NCI-H2171 (cell line): ENCODE measurements around the gene ANK3.

Source experiments
- DNase-seq: peaks from one replicate; lab custom pipeline; 2025; lab: John Stamatoyannopoulos, UW

The ANK3 gene

GRCh38 chr10:60413306-60414012 is 23.8 kb upstream of the ANK3 start:
- DNase-seq: peak; percentile 64

- DNase-seq: no peak
These were observed 21.3 kb upstream of the ANK3 start for GRCh38 chr10:60410970-60411369.

GRCh38 chr10:60409202-60409601 is 19.5 kb upstream of the ANK3 start:
- no peak for DNase-seq

GRCh38 chr10:60406182-60406581 is 16.5 kb upstream of the ANK3 start:
- no peak for DNase-seq

GRCh38 chr10:60405172-60405571 is 15.5 kb upstream of the ANK3 start:
- DNase-seq: no peak

GRCh38 chr10:60403168-60403873 is 13.6 kb upstream of the ANK3 start:
- DNase-seq: no peak

GRCh38 chr10:60400366-60400765 is 10.7 kb upstream of the ANK3 start:
- no peak for DNase-seq

- DNase-seq: peak; percentile 65
These were observed 9.7 kb upstream of the ANK3 start for GRCh38 chr10:60399328-60399727.

- no peak for DNase-seq
These were observed 8.1 kb upstream of the ANK3 start for GRCh38 chr10:60397792-60398191.

- DNase-seq: no peak
These were observed 7.1 kb upstream of the ANK3 start for GRCh38 chr10:60396766-60397165.

- DNase-seq: no peak
These were observed 6.0 kb upstream of the ANK3 start for GRCh38 chr10:60395711-60396110.

- DNase-seq: no peak
These were observed 4.8 kb upstream of the ANK3 start for GRCh38 chr10:60394446-60394845.

- peak; percentile 54 for DNase-seq
These were observed 550 bp upstream of the ANK3 start for GRCh38 chr10:60390224-60390626.

- DNase-seq: no peak
These were observed 870 bp downstream of the ANK3 start for GRCh38 chr10:60388709-60389301.

GRCh38 chr10:60388116-60388625 is 1.5 kb downstream of the ANK3 start:
- DNase-seq: no peak

- DNase-seq: no peak
These were observed 2.1 kb downstream of the ANK3 start for GRCh38 chr10:60387531-60387930.

GRCh38 chr10:60385399-60385738 is 4.3 kb downstream of the ANK3 start:
- DNase-seq: no peak

GRCh38 chr10:60384708-60385398 is 4.8 kb downstream of the ANK3 start:
- DNase-seq: no peak

GRCh38 chr10:60384011-60384410 is 5.7 kb downstream of the ANK3 start:
- DNase-seq: no peak

GRCh38 chr10:60382946-60383681 is 6.6 kb downstream of the ANK3 start:
- no peak for DNase-seq

- no peak for DNase-seq
These were observed 8.9 kb downstream of the ANK3 start for GRCh38 chr10:60380781-60381180.

GRCh38 chr10:60377955-60378354 is 11.7 kb downstream of the ANK3 start:
- DNase-seq: no peak
